HCT116 (cell line): ENCODE results near the gene MEF2B.

Source experiments
- CTCF ChIP-seq, 3 experiments: fragments of 200-600 bp in 1 of 3; sonication (generic) in 1 of 3; IDR thresholded peaks in 2 of 3; conservative IDR thresholded peaks in 1 of 3; 2 replicates each; pipeline ENCODE4 v1.5.1; 2012 to 2017; ENCODE audit warnings: low read depth in 2 of 3, low read length in 2 of 3, antibody characterized with exemption in 1 of 3, borderline replicate concordance in 1 of 3, control low read depth in 1 of 3, mild to moderate bottlenecking in 1 of 3, mixed read lengths in 1 of 3, mixed run types in 1 of 3, moderate library complexity in 1 of 3; ENCODE audit not compliant: insufficient read depth in 1 of 3
- ELF1 ChIP-seq: IDR thresholded peaks from 2 replicates; pipeline ENCODE4 v1.6.1; 2012; ENCODE audit warnings: low read depth, borderline replicate concordance
- EZH2 ChIP-seq: fragments of 200-600 bp; sonication (generic); IDR thresholded peaks from 2 replicates; pipeline ENCODE4 v1.6.1; 2017; ENCODE audit warnings: antibody characterized with exemption, mixed run types
- EZH2phosphoT487 ChIP-seq: fragments of 200-600 bp; IDR thresholded peaks from 2 replicates; pipeline ENCODE4 v1.6.1; 2018; ENCODE audit warnings: antibody characterized with exemption, borderline replicate concordance
- JUND ChIP-seq: IDR thresholded peaks from 2 replicates; pipeline ENCODE4 v1.6.1; 2012
- MAX ChIP-seq: IDR thresholded peaks from 2 replicates; pipeline ENCODE4 v1.6.1; 2012
- POLR2A ChIP-seq: IDR thresholded peaks from 2 replicates; pipeline ENCODE4 v1.7.0; 2011; ENCODE audit warnings: borderline replicate concordance; ENCODE audit not compliant: insufficient read depth, insufficient read length; ENCODE audit errors: extremely low read depth
- POLR2AphosphoS5 ChIP-seq: IDR thresholded peaks from 2 replicates; pipeline ENCODE4 v1.6.1; 2011; ENCODE audit warnings: mild to moderate bottlenecking, low read depth, low read length, moderate library complexity
- REST ChIP-seq: IDR thresholded peaks from 2 replicates; pipeline ENCODE4 v1.6.1; 2012; ENCODE audit warnings: low read depth
- SIN3A ChIP-seq: IDR thresholded peaks from 2 replicates; pipeline ENCODE4 v1.6.1; 2012; ENCODE audit warnings: low read depth
- SP1 ChIP-seq: IDR thresholded peaks from 2 replicates; pipeline ENCODE4 v1.6.1; 2012; ENCODE audit warnings: low read depth
- YY1 ChIP-seq: IDR thresholded peaks from 2 replicates; pipeline ENCODE4 v1.6.1; 2011; ENCODE audit warnings: low read length, low read depth, moderate library complexity, mild to moderate bottlenecking; ENCODE audit not compliant: insufficient replicate concordance; ENCODE audit errors: extremely low read depth
- TF ChIP-seq, protein P1 (sequence below): IDR thresholded peaks from 2 replicates; pipeline ENCODE4 v1.6.1; 2012
- TF ChIP-seq, protein P2 (sequence below): IDR thresholded peaks from 2 replicates; pipeline ENCODE4 v1.6.1; 2011; ENCODE audit warnings: mild to moderate bottlenecking, low read length, moderate library complexity; ENCODE audit not compliant: insufficient replicate concordance; ENCODE audit errors: extremely low read depth

DNA sequence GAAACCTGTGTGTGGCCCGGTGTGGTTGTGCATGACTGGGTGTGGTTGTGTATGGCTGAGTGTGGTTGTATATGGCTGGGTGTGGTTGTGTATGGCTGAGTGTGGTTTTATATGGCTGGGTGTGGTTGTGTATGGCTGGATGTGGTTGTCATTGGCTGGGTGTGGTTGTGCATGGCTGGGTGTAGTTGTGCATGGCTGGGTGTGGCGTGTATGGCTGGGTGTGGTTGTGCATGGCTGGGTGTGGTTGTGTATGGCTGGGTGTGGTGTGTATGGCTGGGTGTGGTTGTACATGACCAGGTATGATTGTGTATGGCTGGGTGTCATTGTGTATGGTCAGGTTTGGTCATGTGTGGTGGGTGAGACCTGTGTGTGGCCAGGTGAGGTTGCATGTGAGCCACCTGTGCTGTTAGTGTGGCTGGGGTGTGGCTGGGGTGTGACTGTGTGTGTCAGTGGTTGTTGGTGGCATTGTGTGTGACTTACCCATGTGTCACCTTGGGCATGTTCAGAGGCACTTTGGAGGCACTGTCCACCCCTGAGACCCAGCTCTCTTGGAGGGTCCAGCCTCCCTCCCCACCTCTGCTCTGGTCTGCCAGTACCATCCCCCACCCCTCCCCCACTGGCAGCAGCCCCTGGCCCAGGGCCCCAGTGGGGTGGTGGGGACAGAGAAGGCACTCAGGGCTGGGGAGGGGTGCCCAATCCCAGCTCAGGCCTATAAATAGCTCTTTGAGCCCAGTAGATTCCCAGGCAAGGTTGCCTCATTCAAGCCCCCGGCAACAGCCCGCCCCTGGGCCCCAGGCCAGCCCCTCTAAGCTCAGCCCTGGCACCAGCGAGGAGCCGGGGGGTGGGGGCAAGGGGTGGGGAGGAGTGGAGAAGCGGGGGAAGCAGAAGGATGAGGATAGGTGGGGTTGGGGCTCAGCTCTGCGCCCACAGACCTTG, 37.8 kb upstream of the MEF2B start:
- TF ChIP-seq CTCF (IDR thresholded peaks at IDR 0.05 in 2 of 3, conservative IDR thresholded peaks at IDR 0.05 in 1 of 3; ENCODE audit: borderline replicate concordance in 1 of 3, insufficient read depth in 1 of 3, low read depth in 2 of 3, low read length in 2 of 3) (no peak), POLR2A (no peak), MAX (no peak), EZH2 (no peak), SIN3A (no peak), ELF1 (no peak), POLR2AphosphoS5 (no peak), SP1 (no peak), JUND (no peak), EZH2phosphoT487 (no peak), YY1 (no peak), REST (no peak)
- TF ChIP-seq, protein P1, sequence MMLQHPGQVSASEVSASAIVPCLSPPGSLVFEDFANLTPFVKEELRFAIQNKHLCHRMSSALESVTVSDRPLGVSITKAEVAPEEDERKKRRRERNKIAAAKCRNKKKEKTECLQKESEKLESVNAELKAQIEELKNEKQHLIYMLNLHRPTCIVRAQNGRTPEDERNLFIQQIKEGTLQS: no peak
- TF ChIP-seq, protein P2, sequence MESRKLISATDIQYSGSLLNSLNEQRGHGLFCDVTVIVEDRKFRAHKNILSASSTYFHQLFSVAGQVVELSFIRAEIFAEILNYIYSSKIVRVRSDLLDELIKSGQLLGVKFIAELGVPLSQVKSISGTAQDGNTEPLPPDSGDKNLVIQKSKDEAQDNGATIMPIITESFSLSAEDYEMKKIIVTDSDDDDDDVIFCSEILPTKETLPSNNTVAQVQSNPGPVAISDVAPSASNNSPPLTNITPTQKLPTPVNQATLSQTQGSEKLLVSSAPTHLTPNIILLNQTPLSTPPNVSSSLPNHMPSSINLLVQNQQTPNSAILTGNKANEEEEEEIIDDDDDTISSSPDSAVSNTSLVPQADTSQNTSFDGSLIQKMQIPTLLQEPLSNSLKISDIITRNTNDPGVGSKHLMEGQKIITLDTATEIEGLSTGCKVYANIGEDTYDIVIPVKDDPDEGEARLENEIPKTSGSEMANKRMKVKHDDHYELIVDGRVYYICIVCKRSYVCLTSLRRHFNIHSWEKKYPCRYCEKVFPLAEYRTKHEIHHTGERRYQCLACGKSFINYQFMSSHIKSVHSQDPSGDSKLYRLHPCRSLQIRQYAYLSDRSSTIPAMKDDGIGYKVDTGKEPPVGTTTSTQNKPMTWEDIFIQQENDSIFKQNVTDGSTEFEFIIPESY: no peak
